Right lobe of liver (tissue), 6 donors: ENCODE results near the gene TWNK. TPM values are rescaled to one million over a fixed set of nuclear protein-coding genes. Genes with fewer than 3 reads are reported as not detected.
A peak's percentile ranks its signal among the peaks of the same experiment; 100 is the strongest.

Source experiments
- ATAC-seq, 4 donors: fragments of 200-7000 bp; cut with Tn5 transposase; one replicate each; pipeline ENCODE4 v1.9.1; 2020; ENCODE audit warnings: mild to moderate bottlenecking in 4 of 4, moderate library complexity in 4 of 4
- DNase-seq, 3 donors: peaks; one replicate each; pipeline ENCODE4 v3.0.0-alpha.2; 2020
- H3K27ac ChIP-seq, 3 donors: fragments of 200-600 bp; one replicate each; pipeline ENCODE4 v1.8.0; 2022
- H3K27me3 ChIP-seq, 2 donors: fragments of 200-600 bp; one replicate each; pipeline ENCODE4 v1.8.0; 2022
- H3K36me3 ChIP-seq, 4 donors: fragments of 200-600 bp; sonication (generic) in 1 of 4; one replicate each; pipeline versions ENCODE4 v1.5.1 to v1.8.0; 2017 to 2022; ENCODE audit warnings: control low read depth in 1 of 4
- H3K4me1 ChIP-seq, 4 donors: fragments of 200-600 bp; sonication (generic) in 1 of 4; one replicate each; pipeline versions ENCODE4 v1.5.1 to v1.8.0; 2017 to 2022; ENCODE audit warnings: control low read depth in 1 of 4
- H3K4me3 ChIP-seq, 3 donors: fragments of 200-600 bp; one replicate each; pipeline ENCODE4 v1.8.0; 2022
- H3K9me3 ChIP-seq, 4 donors: fragments of 200-600 bp; sonication (generic) in 1 of 4; one replicate each; pipeline versions ENCODE4 v1.5.1 to v1.8.0; 2017 to 2022; ENCODE audit warnings: control low read depth in 1 of 4
- CTCF ChIP-seq, 4 donors: fragments of 200-600 bp in 3 of 4; fragments of 450-650 bp in 1 of 4; IDR thresholded peaks; one replicate each; pipeline versions ENCODE4 v1.5.1 to v1.8.0; 2016 to 2022; ENCODE audit warnings: antibody characterized with exemption in 4 of 4, mild to moderate bottlenecking in 2 of 4
- POLR2A ChIP-seq: fragments of 450-650 bp; IDR thresholded peaks from one replicate; pipeline ENCODE4 v1.6.1; 2017; ENCODE audit warnings: antibody characterized with exemption, mild to moderate bottlenecking
- WGBS: methylation state at CpG from one replicate; pipeline ENCODE4 v1.1.6; 2018; ENCODE audit warnings: low coverage, low lambda C conversion rate; ENCODE audit not compliant: insufficient coverage; ENCODE audit errors: missing lambda C conversion rate; 5-methylcytosine and 5-hydroxymethylcytosine counted together
- intact Hi-C, 2 donors: fragments of 100-400 bp; cut with DNase I; formaldehyde crosslinking; loops; one replicate each; pipeline versions ENCODE4 v1.11.2 to v1.14.1; 2022
- total RNA-seq, 6 experiments: library from RNA; depleted of rRNA in 2 of 6; stranded (reverse); fragments of >200 nt in 2 of 6; fragmentation: NEBNext Ultra II Directional in 3 of 6; extraction: Animal tissue kit (Norgen Biotek cat#: 25700) in 3 of 6; gene quantifications; one replicate each; pipeline versions ENCODE4 v1.1.0 to v1.2.4, GENCODE V29; 2016 to 2023
- donor health status: DM: no; HTN: yes; CAD: no.
- donor health status: DM: no; HTN: no; CAD: no.
- donor health status: DM: no; HTN: no; CAD: no.
- donor health status: DM: no; HTN: yes; CAD: no.
- donor health status: DM: no; HTN: yes; CAD: no.

TWNK gene
- total RNA-seq, 6 experiments from 2014 or later = 2.9 to 8.4 (median 4.6) TPM

DNA sequence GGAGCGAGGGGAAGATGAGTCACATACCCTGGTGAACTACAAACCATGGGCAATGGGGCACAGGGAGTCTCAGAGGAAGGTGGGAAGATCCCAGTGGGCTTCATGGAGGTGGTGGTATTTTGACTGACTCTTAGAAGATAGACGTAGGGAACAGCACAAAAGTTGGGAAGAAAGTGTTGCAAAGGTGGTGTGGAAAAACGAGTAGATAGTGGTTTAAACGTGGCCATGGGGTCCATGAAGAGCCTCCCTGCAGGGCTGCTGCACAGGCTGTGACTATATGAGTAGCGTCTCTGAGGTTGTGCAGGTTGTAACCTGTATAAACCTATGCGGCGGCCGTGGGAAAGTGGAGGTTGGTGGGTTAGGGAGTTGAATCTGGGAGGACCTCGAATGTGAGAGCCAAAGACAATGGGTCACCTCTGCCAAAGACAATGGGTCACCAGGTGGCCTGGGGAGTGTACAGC, 26.1 kb downstream of the TWNK start:
- no peaks in the 10 kb centered on the region for H3K27me3 ChIP-seq
- no peak for DNase-seq
- H3K4me1 ChIP-seq = peaks cover 0 to 5% (median 2%) of the 10 kb centered on the region in 4 donors
- no peak overlapping the region for H3K4me3 ChIP-seq
- no peak overlapping the region for H3K27ac ChIP-seq
- no peak for ATAC-seq
- H3K9me3 ChIP-seq = no peaks in the 10 kb centered on the region
- intact Hi-C loops = no loop called here
- no peak for TF ChIP-seq POLR2A
- TF ChIP-seq CTCF (IDR thresholded peaks at IDR 0.05) = no peak
- 25% methylated on average over 6 of the region's 9 CpGs for WGBS
- no peaks in the 10 kb centered on the region for H3K36me3 ChIP-seq

DNA sequence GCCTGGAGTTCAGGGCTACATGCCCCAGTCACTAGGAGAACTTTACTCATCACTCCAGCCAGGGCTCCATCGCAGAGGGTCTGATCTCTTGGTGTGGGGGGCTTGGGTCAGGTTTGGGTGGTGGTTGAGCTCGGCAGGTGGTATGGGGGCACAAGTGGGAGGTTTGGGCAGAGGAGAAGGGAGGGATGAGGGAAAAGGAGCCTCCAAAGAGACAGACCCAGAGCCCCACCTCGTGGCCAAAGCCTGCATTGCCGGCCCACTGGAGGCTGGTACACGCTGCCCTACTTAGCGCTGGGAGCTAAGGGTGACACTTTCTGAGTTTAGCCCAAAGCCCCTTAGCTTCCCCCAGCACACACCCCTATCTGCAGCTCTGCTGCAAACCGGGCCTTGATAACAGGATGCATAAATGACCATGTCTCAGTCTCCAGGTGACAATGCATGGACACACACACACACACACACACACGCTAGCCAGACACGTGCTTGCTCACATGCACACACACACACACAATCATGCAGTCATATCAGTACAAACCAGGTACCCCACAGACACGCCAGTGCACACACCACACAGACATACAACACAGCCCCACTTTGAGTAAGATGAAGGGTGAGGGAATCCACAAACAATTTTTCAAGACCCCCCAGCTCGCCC, 27.0 kb downstream of the TWNK start:
- TF ChIP-seq CTCF (IDR thresholded peaks at IDR 0.05) = peak; percentile 85 to 89 (median 88)
- no peak for TF ChIP-seq POLR2A
- no peaks in the 10 kb centered on the region for H3K36me3 ChIP-seq
- no peak overlapping the region for H3K27ac ChIP-seq
- H3K4me3 ChIP-seq = no peak overlapping the region
- no peaks in the 10 kb centered on the region for H3K9me3 ChIP-seq
- 0% methylated on average over 7 of the region's 11 CpGs for WGBS
- ATAC-seq (peak; percentile 77 to 85 (median 82)), DNase-seq (peak; percentile 73 to 79 (median 77))
- intact Hi-C loops = no loop called here
- H3K27me3 ChIP-seq = no peaks in the 10 kb centered on the region
- peaks cover 0 to 8% (median 2%) of the 10 kb centered on the region in 4 donors for H3K4me1 ChIP-seq

GRCh38 chr10:101014966-101015581, 27.7 kb downstream of the TWNK start:
- intact Hi-C loops = no loop called here
- no peaks in the 10 kb centered on the region for H3K36me3 ChIP-seq
- 35% methylated on average over 5 of the region's 7 CpGs for WGBS
- no peak overlapping the region for H3K4me3 ChIP-seq
- no peaks in the 10 kb centered on the region for H3K9me3 ChIP-seq
- H3K4me1 ChIP-seq = peaks cover 0 to 8% (median 2%) of the 10 kb centered on the region in 4 donors
- TF ChIP-seq CTCF (IDR thresholded peaks at IDR 0.05) (no peak), POLR2A (no peak)
- no peaks in the 10 kb centered on the region for H3K27me3 ChIP-seq
- ATAC-seq = no peak
- H3K27ac ChIP-seq = no peak overlapping the region
- no peak for DNase-seq

DNA sequence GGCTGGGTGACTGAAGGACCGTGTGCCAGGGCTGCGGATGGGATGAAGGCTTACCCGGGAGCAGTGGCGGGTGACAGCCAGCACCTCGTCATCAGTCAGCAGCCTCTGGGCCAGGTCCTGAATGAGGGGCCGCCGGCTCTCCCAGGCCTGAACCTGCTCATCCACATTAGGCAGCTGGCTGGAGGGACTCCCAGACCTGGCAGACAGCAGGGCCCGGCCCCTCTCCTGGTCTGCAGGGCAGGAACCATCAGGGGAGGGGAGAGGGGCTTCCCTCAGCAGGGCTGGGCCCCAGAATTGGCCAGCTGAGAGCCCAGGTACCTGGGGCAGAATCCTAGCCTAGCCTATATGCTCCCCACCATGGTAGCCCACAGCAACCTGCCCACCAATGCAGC, 28.2 kb downstream of the TWNK start:
- Histone ChIP-seq H3K27me3 (no peaks in the 10 kb centered on the region), H3K36me3 (no peaks in the 10 kb centered on the region), H3K4me3 (no peak overlapping the region), H3K4me1 (peaks cover 0 to 8% (median 2%) of the 10 kb centered on the region in 4 donors), H3K27ac (no peak overlapping the region), H3K9me3 (no peaks in the 10 kb centered on the region)
- DNase-seq (no peak), ATAC-seq (no peak)
- intact Hi-C loops = no loop called here
- 80% methylated on average over 1 of the region's 8 CpGs for WGBS
- TF ChIP-seq CTCF (IDR thresholded peaks at IDR 0.05) (no peak), POLR2A (no peak)
